Stimulated activated naive CD8-positive, alpha-beta T cell treated with anti-CD3 and anti-CD28 coated beads, Interleukin-15, Interleukin-2, amounts not matched to agents 100 ng/mL and 50 ng/mL, for 24 hours (primary cell): Measurements from ENCODE around the gene MYL4.
"Not testable (repeated sequence)": the region's sequence is repeated elsewhere in the genome, so short reads cannot be mapped to it uniquely, and the experiment has no call there.

Experiments used
- H3K27ac Mint-ChIP-seq: one replicate; pipeline ENCODE4 v1.8.0; 2021; ENCODE audit warnings: mild to moderate bottlenecking, mixed read lengths
- H3K27me3 Mint-ChIP-seq: one replicate; pipeline ENCODE4 v1.8.0; 2021; ENCODE audit warnings: mixed read lengths
- H3K36me3 Mint-ChIP-seq: one replicate; pipeline ENCODE4 v1.8.0; 2021; ENCODE audit warnings: low read depth, mixed read lengths
- H3K4me1 Mint-ChIP-seq: one replicate; pipeline ENCODE4 v1.8.0; 2021; ENCODE audit warnings: low read depth, mixed read lengths
- H3K4me3 Mint-ChIP-seq: one replicate; pipeline ENCODE4 v1.8.0; 2021; ENCODE audit warnings: mild to moderate bottlenecking, mixed read lengths
- H3K9me3 Mint-ChIP-seq: one replicate; pipeline ENCODE4 v1.8.0; 2021; ENCODE audit warnings: mixed read lengths

MYL4 gene

DNA sequence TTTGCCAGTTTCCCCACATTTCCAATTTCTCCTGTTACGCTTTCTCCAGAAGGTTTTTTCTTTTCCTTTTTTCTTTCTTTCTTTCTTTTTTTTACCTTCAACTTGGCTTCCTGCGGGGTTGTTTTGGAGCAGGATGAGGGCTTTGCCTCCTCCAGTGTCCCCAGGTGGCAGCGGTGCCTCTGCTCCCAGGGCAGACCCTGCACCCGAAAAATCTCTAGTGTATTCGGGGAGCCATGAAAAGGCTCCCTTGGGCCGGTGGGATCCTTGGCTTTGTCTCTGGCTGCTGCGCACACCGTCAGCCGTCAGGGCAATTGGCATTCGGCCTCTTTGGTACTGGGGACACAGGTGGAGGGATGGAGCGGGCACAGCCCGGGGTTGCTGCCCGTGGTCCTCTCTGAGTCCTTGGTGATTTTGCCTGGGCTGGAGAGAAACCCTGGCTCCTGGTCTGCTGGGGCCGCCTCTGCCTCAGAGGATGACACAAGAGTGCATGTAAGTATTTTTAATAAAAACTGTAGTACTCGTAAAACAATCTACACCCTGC, 45.3 kb downstream of the MYL4 start:
- Mint-ChIP-seq H3K27me3 (peaks cover 69% of the 10 kb centered on the region), H3K27ac (peak overlapping the region; percentile 36), H3K36me3 (no peaks in the 10 kb centered on the region), H3K9me3 (no peaks in the 10 kb centered on the region), H3K4me1 (peaks cover 20% of the 10 kb centered on the region), H3K4me3 (peak overlapping the region; percentile 85)

DNA sequence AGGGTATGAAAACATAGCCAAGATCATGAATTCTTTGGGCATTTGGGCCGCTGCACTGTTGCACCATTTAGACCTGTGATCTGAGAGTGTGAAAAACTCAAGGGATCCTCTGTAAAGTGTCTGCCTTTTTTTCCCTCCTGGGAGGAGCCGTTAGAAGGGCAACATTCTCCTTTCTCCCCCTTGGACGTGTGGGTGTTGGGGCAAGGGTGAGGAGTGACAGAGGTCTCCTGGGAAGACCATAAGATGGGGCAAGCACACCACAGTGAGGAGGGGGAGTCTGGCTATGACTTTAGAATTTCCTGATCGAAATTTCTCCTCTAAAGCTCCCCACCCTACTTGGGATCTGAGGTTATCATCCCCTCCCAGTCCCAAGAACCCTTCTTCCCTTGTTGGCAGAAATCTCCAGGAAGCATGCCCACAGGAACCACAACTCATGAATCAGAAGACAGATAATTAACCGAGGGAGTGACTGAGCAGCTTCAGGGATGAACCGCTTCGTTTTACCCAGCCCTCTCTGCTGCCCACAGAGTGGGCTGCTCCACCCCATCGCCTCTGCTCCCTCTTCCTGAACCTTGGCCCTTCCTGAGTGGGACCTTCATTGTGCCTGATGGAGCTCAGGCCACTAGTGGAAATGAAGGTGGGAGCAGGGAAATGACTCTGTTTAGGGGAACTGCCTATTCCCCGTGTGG, 48.6 kb downstream of the MYL4 start:
- Mint-ChIP-seq H3K4me3 (no peak overlapping the region), H3K27me3 (peaks cover 68% of the 10 kb centered on the region)

GRCh38 chr17:47262586-47262985, 53.4 kb downstream of the MYL4 start:
- Mint-ChIP-seq H3K27me3 (peaks cover 34% of the 10 kb centered on the region), H3K4me1 (peaks cover 9% of the 10 kb centered on the region), H3K9me3 (no peaks in the 10 kb centered on the region), H3K36me3 (no peaks in the 10 kb centered on the region), H3K27ac (no peak overlapping the region), H3K4me3 (no peak overlapping the region)

More for the DNA sequence above, 48.6 kb downstream of the MYL4 start:
- H3K4me1 Mint-ChIP-seq, result peaks cover 20% of the 10 kb centered on the region
- no peaks in the 10 kb centered on the region for H3K9me3 Mint-ChIP-seq
- no peak overlapping the region for H3K27ac Mint-ChIP-seq
- H3K36me3 Mint-ChIP-seq, result no peaks in the 10 kb centered on the region

- peaks cover 18% of the 10 kb centered on the region for H3K27me3 Mint-ChIP-seq
- no peaks in the 10 kb centered on the region for H3K9me3 Mint-ChIP-seq
- no peaks in the 10 kb centered on the region for H3K4me1 Mint-ChIP-seq
- no peaks in the 10 kb centered on the region for H3K36me3 Mint-ChIP-seq
- no peak overlapping the region for H3K27ac Mint-ChIP-seq
- H3K4me3 Mint-ChIP-seq, result no peak overlapping the region
Measured at GRCh38 chr17:47264166-47264565, 55.0 kb downstream of the MYL4 start.

DNA sequence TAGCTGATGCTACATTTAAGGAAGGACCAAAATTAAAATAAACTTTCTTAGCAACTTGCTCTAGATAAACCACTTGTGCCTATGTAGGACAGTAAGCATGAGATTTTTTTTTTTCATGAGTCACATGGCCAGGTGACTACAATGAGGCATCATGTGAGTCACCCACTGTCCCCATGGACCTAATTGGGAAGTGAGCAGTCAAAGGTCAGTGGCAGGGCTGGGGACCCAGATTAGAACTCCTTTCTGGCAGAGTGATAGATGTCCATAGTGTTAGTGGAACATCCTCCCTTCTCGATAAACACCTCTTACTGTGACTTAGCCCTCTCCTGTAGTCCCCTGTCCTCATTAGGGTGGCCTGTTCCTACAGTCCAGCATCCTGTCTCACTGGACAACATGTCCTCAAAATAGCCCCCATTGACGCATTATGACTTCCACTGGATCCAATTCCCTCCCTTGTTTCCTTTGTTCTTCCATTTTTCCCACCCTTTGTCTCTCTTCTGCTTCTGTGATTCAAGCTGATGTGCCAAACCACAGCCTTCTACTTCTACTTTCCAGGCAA, 56.9 kb downstream of the MYL4 start:
- H3K27ac Mint-ChIP-seq, result no peak overlapping the region
- H3K9me3 Mint-ChIP-seq, result peaks cover 6% of the 10 kb centered on the region
- H3K4me1 Mint-ChIP-seq, result no peaks in the 10 kb centered on the region
- no peak overlapping the region for H3K4me3 Mint-ChIP-seq
- H3K27me3 Mint-ChIP-seq, result peaks cover 10% of the 10 kb centered on the region
- H3K36me3 Mint-ChIP-seq, result no peaks in the 10 kb centered on the region

GRCh38 chr17:47266782-47267181, 57.6 kb downstream of the MYL4 start:
- Mint-ChIP-seq H3K4me1 (no peaks in the 10 kb centered on the region), H3K9me3 (peaks cover 6% of the 10 kb centered on the region), H3K27me3 (peaks cover 10% of the 10 kb centered on the region), H3K27ac (no peak overlapping the region), H3K36me3 (no peaks in the 10 kb centered on the region), H3K4me3 (no peak overlapping the region)

DNA sequence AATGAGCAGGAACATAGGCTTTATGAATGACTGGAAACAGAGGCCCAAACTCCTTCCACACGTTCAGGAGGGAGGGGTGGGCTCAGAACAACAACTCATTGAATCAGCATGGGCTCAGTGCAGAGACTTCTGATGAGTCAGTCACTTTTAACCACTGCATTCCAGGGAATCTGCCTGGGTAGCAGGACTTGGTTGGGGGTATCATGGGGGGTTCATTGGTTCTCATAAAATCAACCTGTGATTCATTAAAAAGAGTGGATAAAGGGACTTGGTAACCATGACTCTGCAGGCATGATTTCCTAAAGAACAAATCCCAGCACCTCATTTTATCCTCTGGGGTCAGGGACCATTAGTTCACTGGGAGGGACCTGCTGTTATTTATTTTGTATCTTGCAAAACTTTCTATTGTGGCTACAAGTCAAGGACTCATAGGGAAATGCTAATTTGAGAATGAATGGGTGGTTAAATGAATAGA, 58.2 kb downstream of the MYL4 start:
- H3K27ac Mint-ChIP-seq, result no peak overlapping the region
- no peaks in the 10 kb centered on the region for H3K4me1 Mint-ChIP-seq
- peaks cover 6% of the 10 kb centered on the region for H3K9me3 Mint-ChIP-seq
- no peak overlapping the region for H3K4me3 Mint-ChIP-seq
- H3K27me3 Mint-ChIP-seq, result peaks cover 5% of the 10 kb centered on the region
- H3K36me3 Mint-ChIP-seq, result no peaks in the 10 kb centered on the region

DNA sequence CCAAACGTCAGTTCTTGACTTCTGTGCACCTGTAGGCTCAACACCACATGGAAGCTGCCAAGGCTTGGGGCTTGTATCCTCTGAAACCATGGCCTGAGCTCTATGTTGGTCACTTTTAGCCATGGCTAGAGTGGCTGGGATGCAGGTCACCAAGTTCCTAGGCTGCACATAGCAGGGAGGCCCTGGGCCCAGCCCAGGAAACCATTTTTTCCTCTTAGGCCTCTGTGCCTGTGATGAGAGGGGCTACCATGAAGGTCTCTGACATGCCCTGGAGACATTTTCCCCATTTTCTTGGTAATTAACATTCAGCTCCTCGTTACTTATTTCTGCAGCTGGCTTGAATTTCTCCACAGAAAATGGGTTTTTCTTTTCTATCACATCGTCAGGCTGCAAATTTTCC, 59.8 kb downstream of the MYL4 start:
- not testable (repeated sequence) for H3K27ac Mint-ChIP-seq, H3K4me3 Mint-ChIP-seq, H3K36me3 Mint-ChIP-seq, H3K4me1 Mint-ChIP-seq, H3K27me3 Mint-ChIP-seq, H3K9me3 Mint-ChIP-seq

DNA sequence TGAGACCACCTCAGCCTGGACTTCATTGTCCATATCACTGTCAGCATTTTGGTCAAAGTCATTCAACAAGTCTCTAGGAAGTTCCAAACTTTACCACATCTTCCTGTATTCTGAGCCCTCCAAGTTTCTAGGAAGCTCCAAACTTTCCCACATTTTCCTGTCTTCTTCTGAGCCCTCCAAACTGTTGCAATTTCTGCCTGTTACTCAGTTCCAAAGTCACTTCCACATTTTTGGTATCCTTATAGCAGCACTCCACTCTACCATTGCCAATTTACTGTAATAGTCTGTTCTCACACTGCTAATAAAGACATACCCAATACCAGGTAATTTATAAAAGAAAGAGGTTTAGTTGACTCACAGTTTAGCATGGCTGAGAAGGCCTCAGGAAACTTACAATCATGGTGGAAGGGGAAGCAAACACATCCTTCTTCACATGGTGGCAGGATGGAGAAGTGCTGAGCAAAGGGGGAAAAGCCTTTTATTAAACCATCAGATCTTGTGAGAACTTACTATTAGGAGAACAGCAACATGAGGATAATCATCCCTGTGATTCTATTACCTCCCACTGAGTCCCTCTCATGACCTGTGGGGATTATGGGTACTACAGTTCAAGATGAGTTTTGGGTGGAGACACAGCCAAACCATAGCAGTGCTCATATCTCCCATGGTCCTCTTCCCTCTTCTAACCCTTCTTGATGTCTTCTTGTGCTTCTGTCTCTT, 60.6 kb downstream of the MYL4 start:
- not testable (repeated sequence) for H3K4me1 Mint-ChIP-seq, H3K27ac Mint-ChIP-seq, H3K4me3 Mint-ChIP-seq, H3K9me3 Mint-ChIP-seq, H3K27me3 Mint-ChIP-seq, H3K36me3 Mint-ChIP-seq

GRCh38 chr17:47270946-47271705, 62.0 kb downstream of the MYL4 start:
- H3K36me3 Mint-ChIP-seq, result no peaks in the 10 kb centered on the region
- H3K27ac Mint-ChIP-seq, result no peak overlapping the region
- H3K4me3 Mint-ChIP-seq, result no peak overlapping the region
- H3K9me3 Mint-ChIP-seq, result peaks cover 6% of the 10 kb centered on the region
- peaks cover 3% of the 10 kb centered on the region for H3K27me3 Mint-ChIP-seq
- peaks cover 7% of the 10 kb centered on the region for H3K4me1 Mint-ChIP-seq

- peaks cover 7% of the 10 kb centered on the region for H3K4me1 Mint-ChIP-seq
- no peak overlapping the region for H3K4me3 Mint-ChIP-seq
Measured at GRCh38 chr17:47272491-47272890, 63.3 kb downstream of the MYL4 start.

DNA sequence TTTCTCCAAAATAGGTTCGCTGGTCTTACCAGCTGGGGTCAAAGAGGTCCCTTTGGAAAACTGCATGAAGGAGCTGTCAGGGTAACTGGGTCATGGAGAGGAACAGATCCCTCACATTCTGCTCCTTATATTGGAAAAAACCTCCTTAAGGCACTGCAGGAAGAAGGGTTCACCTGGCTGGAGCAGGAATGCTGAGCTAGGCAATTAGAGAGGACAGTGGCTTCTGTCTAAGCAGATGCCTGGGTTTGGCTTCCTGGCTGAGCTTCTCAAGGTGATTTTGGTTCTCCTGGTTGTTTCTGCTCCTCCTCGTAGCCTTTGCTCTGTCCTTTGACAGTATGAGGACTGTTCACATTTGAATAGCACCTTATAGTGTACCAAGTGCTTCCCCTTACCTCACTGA, 64.1 kb downstream of the MYL4 start:
- Mint-ChIP-seq H3K27ac (no peak overlapping the region), H3K4me1 (peaks cover 7% of the 10 kb centered on the region), H3K27me3 (peaks cover 3% of the 10 kb centered on the region), H3K36me3 (no peaks in the 10 kb centered on the region), H3K9me3 (peaks cover 6% of the 10 kb centered on the region), H3K4me3 (no peak overlapping the region)

More at GRCh38 chr17:47272491-47272890, 63.3 kb downstream of the MYL4 start:
- Mint-ChIP-seq H3K36me3 (no peaks in the 10 kb centered on the region), H3K27me3 (peaks cover 3% of the 10 kb centered on the region), H3K9me3 (peaks cover 6% of the 10 kb centered on the region), H3K27ac (no peak overlapping the region)
